D341Med (cell line): Measurements from ENCODE around the gene SLC6A19.
"Not testable (repeated sequence)": the region's sequence is repeated elsewhere in the genome, so short reads cannot be mapped to it uniquely, and the experiment has no call there.

Source experiments
- DNase-seq: peaks from one replicate; pipeline ENCODE4 v3.0.0; 2012; ENCODE audit warnings: low spot score

Gene SLC6A19

DNA sequence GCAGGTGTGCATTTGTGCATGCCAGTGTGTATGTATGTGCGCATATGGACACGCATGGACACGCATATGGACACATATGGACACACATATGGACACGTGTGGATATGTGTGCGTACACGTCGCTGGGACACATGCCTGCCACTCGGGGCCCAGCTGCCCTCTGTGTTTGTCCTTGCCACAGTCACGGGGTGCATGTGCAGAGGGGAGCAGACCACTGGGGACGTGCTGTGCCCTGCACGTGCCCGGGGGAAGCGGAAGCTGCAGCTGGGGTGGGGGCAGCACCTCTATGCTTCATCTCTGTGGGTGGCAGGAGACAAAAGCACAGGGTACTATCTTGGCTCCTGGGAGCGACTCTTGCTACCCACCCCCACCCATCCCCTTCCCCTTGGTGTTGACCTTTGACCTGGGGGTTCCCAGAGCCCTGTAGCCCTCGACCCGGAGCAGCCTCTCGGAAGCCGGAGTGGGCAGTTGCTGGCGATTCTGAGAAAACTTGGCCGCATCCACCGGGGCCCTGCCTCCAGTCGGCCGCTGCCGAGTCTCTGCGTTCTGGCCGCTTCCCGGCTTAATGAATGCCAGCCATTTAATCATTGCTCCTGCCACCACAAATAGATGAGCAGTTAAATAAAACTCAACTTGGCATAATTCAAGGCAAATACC lies 21.4 kb downstream of the SLC6A19 start:
- DNase-seq: no peak

DNA sequence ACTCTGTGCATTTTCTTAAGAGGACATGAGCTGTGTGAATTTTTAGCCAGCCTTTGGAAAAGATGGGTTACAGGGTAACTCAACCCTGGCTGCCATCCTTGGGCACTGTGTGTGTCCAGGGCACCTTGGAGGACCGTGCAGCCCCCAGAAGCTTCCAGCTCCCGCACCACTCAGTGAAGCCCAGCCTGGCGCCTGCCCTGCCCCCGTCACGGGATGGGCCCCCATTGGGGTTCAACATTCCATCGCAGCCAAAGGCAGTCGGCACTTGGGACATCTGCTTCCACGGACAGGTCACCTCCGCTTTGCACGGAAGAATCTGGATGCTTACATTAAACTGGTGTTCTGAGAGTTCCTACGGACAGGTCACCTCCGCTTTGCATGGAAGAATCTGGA lies 21.9 kb downstream of the SLC6A19 start:
- no peak for DNase-seq

DNA sequence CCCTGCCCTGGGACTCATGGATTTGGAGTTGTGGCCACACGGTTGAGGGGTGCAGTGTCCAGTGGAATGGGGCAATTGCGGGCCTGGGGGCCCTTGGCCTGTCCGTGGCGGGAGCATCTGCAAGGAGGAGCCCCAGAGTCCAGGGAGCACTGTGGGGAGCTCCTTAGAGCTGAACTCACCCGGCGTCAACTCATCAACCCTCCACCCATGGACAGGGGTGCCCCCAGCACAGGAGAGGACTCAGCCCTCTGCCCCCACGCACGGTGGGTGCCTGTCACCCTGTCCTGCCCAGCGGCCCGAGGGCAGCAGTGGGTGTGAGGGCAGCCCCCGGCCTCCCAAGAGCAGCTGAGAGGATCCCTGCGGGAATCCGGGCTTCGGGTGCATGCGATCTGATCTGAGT lies 23.2 kb downstream of the SLC6A19 start:
- DNase-seq: no peak

DNA sequence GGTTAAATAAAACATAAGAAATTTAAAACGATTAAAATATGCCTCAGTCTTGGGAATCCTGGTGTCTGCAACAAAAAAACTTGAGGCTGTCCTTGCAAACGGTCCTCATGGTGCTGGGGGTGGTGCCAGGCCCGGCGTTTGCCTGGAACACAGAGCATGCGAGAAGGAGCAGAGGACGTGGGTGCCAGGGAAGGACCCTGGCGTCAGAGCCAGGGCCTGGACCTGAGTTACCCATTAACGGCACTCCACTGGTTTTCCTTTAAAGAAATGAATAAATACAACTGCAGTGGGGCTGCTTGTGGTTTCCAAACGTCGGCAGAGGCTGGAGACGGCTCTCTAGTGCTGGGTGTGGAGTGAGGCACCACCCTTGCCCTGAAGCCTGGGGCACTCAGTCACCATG lies 23.7 kb downstream of the SLC6A19 start, which contains the start of gene SLC6A18:
Gene SLC6A18 (plus strand): TSS at position 301 of the 400 bp plus-strand sequence. CDS start 97 bp downstream, at position 398.
- DNase-seq: no peak

- no peak for DNase-seq
Measured at GRCh38 chr5:1226231-1226630, 24.8 kb downstream of the SLC6A19 start.

- no peak for DNase-seq
Measured at GRCh38 chr5:1226839-1227581, 25.6 kb downstream of the SLC6A19 start.

GRCh38 chr5:1227667-1228066 lies 26.3 kb downstream of the SLC6A19 start:
- DNase-seq: no peak

GRCh38 chr5:1228120-1228519 lies 26.7 kb downstream of the SLC6A19 start:
- DNase-seq: no peak

DNA sequence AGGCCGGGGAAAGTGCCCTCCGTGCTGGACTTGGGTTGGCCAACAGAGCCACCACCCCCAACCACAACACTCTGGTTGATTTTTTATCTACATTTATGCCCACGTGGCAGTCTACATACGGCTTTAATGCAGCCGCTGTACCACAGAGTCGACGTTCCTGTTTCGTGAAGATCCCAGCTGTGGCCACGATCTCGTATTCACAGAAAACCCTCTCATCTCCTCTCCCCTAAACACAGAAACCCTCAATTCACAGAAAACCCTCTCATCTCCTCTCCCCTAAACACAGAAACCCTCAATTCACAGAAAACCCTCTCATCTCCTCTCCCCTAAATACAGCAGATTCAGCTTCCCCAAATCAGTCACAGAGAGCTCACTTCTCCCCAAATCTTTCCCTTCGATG lies 27.6 kb downstream of the SLC6A19 start:
- not testable (repeated sequence) for DNase-seq

DNA sequence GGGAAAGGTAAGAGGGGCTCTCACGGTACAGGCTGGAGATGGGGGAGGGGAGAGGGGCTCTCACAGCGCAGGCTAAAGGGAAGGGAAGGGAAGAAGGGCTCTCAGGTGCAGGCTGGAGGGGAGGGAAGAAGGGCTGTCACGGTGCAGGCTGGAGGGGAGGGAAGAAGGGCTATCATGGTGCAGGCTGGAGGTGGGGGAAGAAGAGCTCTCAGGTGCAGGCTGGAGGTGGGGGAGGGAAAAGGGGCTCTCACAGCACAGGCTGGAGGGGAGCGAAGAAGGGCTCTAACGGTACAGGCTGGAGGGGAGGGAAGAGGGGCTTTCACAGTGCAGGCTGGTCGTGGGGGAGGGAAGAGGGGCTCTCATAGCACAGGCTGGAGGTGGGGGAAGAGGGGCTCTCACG lies 28.4 kb downstream of the SLC6A19 start:
- no peak for DNase-seq

DNA sequence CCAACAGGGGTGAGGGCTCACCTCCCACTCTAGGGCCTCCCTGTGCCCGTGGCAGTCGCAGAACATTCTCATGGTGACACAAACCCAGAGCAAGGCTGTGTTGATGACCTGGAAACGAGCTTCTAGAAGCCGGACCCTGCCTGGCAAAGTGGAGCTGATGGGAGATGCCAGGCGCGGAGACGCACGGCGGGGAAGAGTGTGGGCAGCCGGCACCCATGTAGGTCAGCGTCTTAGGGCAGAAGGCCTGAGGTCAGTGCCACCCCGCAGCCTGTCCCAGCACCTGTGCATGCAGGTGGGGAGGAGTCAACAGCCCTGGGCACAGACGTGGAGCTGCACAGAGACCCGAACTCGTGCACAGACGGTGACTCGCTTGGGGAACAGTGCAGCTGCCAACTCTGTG lies 29.2 kb downstream of the SLC6A19 start:
- DNase-seq: no peak

GRCh38 chr5:1231354-1231905 lies 30.0 kb downstream of the SLC6A19 start:
- DNase-seq: peak; percentile 80

DNA sequence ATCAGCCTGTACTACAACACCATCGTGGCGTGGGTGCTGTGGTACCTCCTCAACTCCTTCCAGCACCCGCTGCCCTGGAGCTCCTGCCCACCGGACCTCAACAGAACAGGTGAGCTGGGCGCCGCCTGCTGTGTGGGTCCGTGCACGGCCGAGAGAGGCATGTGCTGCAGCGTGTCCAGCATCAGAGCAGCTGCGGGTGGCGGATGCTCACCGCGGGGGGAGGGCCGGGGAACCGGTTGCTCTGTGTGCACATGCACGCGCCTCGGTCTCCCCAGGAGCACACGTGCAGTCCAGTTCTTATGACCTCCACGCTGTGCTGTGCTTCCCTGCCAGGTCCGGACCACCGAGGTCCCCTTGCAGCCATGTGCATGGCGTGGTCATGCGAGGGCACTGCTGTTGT lies 31.4 kb downstream of the SLC6A19 start:
- DNase-seq: no peak

- DNase-seq: no peak
Measured at GRCh38 chr5:1235379-1235778, 34.0 kb downstream of the SLC6A19 start.

GRCh38 chr5:1235838-1236237 lies 34.4 kb downstream of the SLC6A19 start:
- DNase-seq: no peak

DNA sequence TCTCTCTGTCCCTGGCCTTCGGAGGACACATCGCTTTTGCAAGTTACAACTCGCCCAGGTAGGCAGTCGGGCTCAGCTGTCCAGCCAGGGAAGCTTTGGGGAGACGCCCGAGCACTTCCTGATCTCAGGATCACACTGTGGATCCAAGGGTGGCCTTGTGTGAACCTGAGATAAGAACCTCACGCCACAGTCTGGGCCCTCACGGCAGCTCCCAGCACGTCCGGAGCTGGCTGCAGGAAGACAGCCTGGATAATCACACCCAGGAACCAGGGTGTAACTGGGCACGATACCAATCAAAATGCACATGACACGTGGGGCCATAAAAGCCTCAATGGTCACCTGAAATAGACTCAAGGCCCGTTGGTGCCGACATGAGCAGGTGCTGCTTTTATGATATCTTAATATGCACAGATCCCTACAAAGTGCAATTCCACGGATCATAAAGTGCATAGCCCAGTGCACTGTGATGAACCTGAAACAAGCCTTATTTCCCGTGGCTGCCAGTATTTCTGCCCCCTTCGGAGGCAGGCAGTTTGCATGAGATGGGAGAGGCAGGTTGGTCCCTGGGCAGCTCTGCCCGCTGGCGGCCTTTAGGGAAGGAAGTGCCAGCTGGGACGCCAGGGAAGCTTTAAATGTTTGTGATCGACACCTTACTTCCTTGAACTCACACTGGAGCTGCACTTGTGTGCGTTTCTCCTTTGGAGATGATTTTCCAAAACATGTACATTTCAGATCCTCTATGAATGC lies 38.3 kb downstream of the SLC6A19 start:
- no peak for DNase-seq

GRCh38 chr5:1240496-1241260 lies 39.3 kb downstream of the SLC6A19 start:
- no peak for DNase-seq

DNA sequence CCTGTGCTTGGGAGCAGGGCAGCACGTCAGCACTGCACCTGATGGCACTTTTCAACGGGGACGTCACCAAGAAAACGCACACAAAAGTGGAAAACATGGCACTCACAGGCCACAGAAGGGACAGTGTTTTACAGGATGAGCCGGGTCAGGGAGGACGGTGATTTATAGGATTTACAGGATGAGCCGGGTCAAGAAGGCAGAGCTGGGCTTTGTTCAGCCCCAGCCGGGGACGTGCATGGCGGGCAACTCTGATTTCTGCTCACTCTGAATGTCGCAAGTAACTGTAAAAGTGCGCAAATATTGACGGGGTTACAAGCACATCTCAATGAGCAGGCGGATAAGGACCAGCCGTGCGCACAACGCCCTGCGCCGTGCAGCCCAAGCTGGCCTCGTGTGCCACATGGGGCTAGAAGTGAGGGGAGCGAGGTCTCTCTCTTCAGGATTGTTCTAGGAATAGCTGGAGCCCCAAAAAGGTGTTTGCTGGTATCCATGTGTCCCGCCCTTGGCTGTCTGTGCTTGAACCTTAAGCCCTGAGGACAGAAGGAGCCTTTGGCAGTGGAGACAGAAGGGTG lies 40.2 kb downstream of the SLC6A19 start:
- no peak for DNase-seq

DNA sequence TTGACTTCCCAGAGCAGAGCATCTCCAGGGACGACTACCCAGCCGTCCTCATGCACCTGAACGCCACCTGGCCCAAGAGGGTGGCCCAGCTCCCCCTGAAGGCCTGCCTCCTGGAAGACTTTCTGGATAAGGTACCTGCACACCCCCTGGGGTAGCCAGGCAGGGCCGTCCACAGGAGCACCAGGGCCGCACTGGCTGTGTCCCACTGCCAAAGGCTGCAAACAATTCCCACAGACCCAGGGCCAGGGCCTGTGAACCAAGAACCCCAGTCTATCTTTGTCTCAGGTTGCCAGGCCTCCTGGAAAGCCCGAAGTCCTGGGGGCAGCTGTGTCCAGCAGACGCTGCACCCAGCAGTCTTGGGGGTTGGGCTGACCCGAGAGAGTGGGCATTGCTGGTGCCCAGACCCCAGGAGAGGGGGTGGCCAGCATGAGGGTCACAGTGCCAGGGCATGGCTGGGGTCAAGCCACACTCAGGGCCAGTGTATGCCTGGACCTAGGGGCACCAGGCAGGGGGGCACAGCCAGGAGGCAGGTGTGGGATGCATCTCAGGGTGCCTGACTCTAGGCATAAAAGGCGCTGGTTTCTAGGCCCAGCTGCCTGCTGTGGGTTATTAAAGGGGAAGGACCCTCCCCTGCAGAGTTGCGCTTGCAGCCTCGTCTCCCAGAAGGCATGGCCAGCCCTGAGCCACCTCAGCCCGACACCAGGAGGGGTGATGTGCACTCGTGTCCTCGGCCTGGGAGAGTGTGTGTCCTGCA lies 41.5 kb downstream of the SLC6A19 start:
- no peak for DNase-seq

- no peak for DNase-seq
Measured at GRCh38 chr5:1243487-1244130, 42.2 kb downstream of the SLC6A19 start.
